Kidney (tissue), 14 donors: ENCODE measurements around the gene OSBPL10. TPM values are rescaled to one million over a fixed set of nuclear protein-coding genes. Genes with fewer than 3 reads are reported as not detected.
"Not testable (repeated sequence)": the region's sequence is repeated elsewhere in the genome, so short reads cannot be mapped to it uniquely, and the experiment has no call there.

ENCODE experiments used
- DNase-seq, 5 donors: peaks; one replicate each; pipeline ENCODE4 v3.0.0-alpha.2; 2013 to 2020
- FAIRE-seq: peaks from 2 replicates; lab custom pipeline; 2012; peaks lifted over from hg19 to GRCh38; lab: Jason Lieb, UNC
- H3K27ac ChIP-seq, 2 donors: one replicate each; pipeline ENCODE4 v1.7.0; 2013; ENCODE audit warnings: low read depth in 2 of 2, low read length in 2 of 2, inconsistent platforms in 1 of 2
- H3K27me3 ChIP-seq: one replicate; pipeline ENCODE4 v1.7.1; 2013; ENCODE audit warnings: low read length, inconsistent platforms; ENCODE audit not compliant: control insufficient read depth, insufficient read depth
- H3K36me3 ChIP-seq, 3 donors: one replicate each; pipeline versions ENCODE4 v1.7.0 to v1.7.1; 2013; ENCODE audit warnings: low read length in 3 of 3, control low read depth in 1 of 3, inconsistent platforms in 1 of 3; ENCODE audit not compliant: insufficient read depth in 3 of 3, control insufficient read depth in 2 of 3
- H3K4me1 ChIP-seq, 3 donors: one replicate each; pipeline versions ENCODE4 v1.7.0 to v1.7.1; 2013; ENCODE audit warnings: low read length in 3 of 3, inconsistent platforms in 1 of 3, low read depth in 1 of 3; ENCODE audit not compliant: control insufficient read depth in 2 of 3, insufficient read depth in 2 of 3
- H3K4me3 ChIP-seq, 3 donors: one replicate each; pipeline versions ENCODE4 v1.7.0 to v1.8.1; 2013; ENCODE audit warnings: low read length in 3 of 3, control low read depth in 1 of 3, inconsistent platforms in 1 of 3
- H3K9ac ChIP-seq, 3 donors: one replicate each; pipeline versions ENCODE4 v1.7.0 to v1.7.1; 2013; ENCODE audit warnings: low read length in 3 of 3, control low read depth in 1 of 3, inconsistent platforms in 1 of 3
- H3K9me3 ChIP-seq, 3 donors: one replicate each; pipeline versions ENCODE4 v1.7.0 to v1.7.1; 2013; ENCODE audit warnings: low read length in 3 of 3, control low read depth in 1 of 3, inconsistent platforms in 1 of 3; ENCODE audit not compliant: control insufficient read depth in 2 of 3, insufficient read depth in 1 of 3
- intact Hi-C: fragments of 100-400 bp; cut with DNase I; formaldehyde crosslinking; loops from one replicate; pipeline ENCODE4 v1.11.1; 2022
- polyA plus RNA-seq: library from polyadenylated mRNA; stranded (reverse); fragments of 350-450 nt; fragmentation: Illumina TruSeq; extraction: RNeasy Lipid Tissue Mini Kit (QIAGEN cat#74804); gene quantifications from one replicate; pipeline ENCODE4 v1.2.3, GENCODE V29; 2014; ENCODE audit warnings: low read depth, low replicate concordance; ENCODE audit not compliant: insufficient read depth
- total RNA-seq: library from RNA; stranded (reverse); fragmentation: NEBNext Ultra II Directional; extraction: Animal tissue kit (Norgen Biotek cat#: 25700); gene quantifications from one replicate; pipeline ENCODE4 v1.2.1, GENCODE V29; 2021
- TF ChIP-seq, protein P1 (sequence below): IDR thresholded peaks from 3 replicates; pipeline ENCODE4 v1.5.1; 2012; ENCODE audit warnings: mild to moderate bottlenecking, moderate library complexity, borderline replicate concordance; ENCODE audit not compliant: insufficient read depth; ENCODE audit errors: extremely low read depth
- donor health status: control.
- donor health status: control.
- donor health status: control.
- donor health status: control.
- donor health status: control.
- donor health status: DM: yes; HTN: yes; CAD: no.
- donor health status: Normal renal cell carcinoma (clear cell type).

The OSBPL10 gene
- total and polyA plus RNA-seq, 2 donors from 2014 or later = 11.8 to 89.3 TPM

DNA sequence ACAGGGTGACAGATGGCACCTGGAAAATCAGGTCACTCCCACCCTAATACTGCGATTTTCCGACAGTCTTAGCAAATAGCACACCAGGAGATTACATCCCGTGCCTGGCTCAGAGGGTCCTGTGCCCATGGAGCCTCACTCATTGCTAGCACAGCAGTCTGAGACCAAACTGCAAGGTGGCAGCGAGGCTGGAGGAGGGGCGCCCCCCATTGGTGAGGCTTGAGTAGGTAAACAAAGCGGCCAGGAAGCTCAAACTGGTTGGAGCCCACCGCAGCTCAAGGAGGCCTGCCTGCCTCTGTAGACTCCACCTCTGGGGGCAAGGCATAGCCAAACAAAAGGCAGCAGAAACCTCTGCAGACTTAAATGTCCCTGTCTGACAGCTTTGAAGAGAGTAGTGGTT, 29.6 kb upstream of the OSBPL10 start:
- DNase-seq, FAIRE-seq, H3K9me3 ChIP-seq, H3K27me3 ChIP-seq, H3K4me1 ChIP-seq, H3K4me3 ChIP-seq, intact Hi-C loops, H3K27ac ChIP-seq, H3K36me3 ChIP-seq, H3K9ac ChIP-seq: not testable (repeated sequence)

DNA sequence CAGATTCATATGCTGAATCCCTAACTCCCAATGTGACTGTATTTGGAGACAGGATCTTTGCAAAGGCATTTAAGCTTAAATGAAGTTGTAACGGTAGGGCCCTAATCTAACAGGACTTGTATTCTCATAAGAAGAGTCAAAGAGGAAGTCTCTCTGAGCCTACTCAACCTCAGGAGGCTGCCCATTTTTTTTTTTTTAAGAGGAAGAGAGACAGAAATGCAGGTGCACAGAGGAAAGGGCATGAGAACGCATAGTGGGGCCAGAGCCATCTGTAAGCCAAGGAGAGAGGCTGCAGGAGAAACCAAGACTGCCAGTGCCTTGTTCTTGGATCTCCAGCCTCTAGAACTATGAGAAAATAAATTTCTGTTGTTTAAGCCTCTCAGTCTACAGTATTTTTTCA, 28.9 kb upstream of the OSBPL10 start:
- H3K4me3 ChIP-seq = no peak overlapping the region
- intact Hi-C loops = no loop called here
- no peaks in the 10 kb centered on the region for H3K36me3 ChIP-seq
- TF ChIP-seq, protein P1, sequence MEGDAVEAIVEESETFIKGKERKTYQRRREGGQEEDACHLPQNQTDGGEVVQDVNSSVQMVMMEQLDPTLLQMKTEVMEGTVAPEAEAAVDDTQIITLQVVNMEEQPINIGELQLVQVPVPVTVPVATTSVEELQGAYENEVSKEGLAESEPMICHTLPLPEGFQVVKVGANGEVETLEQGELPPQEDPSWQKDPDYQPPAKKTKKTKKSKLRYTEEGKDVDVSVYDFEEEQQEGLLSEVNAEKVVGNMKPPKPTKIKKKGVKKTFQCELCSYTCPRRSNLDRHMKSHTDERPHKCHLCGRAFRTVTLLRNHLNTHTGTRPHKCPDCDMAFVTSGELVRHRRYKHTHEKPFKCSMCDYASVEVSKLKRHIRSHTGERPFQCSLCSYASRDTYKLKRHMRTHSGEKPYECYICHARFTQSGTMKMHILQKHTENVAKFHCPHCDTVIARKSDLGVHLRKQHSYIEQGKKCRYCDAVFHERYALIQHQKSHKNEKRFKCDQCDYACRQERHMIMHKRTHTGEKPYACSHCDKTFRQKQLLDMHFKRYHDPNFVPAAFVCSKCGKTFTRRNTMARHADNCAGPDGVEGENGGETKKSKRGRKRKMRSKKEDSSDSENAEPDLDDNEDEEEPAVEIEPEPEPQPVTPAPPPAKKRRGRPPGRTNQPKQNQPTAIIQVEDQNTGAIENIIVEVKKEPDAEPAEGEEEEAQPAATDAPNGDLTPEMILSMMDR = no peak
- no peaks in the 10 kb centered on the region for H3K27me3 ChIP-seq
- no peaks in the 10 kb centered on the region for H3K9me3 ChIP-seq
- DNase-seq = no peak
- H3K9ac ChIP-seq = no peak overlapping the region
- H3K27ac ChIP-seq = no peak overlapping the region
- H3K4me1 ChIP-seq = no peaks in the 10 kb centered on the region
- FAIRE-seq = no peak

DNA sequence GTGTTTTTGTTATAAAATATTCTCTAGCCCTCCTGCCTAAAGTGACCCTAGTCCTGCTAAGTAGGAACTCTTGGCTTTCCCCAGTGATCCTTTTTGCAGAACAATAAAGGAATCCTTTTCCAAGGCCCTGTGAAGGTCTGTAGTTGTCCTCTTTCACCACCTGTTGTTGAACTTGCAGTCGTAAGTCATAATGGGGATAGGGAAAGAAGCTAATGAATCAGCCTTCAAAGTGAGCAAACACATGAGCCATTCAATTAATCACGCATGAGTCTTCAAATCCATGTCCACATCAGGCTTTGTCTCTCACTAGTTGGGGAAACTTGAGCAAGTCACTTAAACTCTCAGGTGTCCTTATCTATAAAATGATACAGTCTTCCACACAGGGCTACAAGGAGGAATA, 28.0 kb upstream of the OSBPL10 start:
- DNase-seq (no peak), FAIRE-seq (no peak)
- TF ChIP-seq, protein P1 = no peak
- H3K9me3 ChIP-seq = no peaks in the 10 kb centered on the region
- H3K4me1 ChIP-seq = no peaks in the 10 kb centered on the region
- no peaks in the 10 kb centered on the region for H3K36me3 ChIP-seq
- H3K9ac ChIP-seq = no peak overlapping the region
- H3K27me3 ChIP-seq = no peaks in the 10 kb centered on the region
- no peak overlapping the region for H3K27ac ChIP-seq
- intact Hi-C loops = no loop called here
- no peak overlapping the region for H3K4me3 ChIP-seq

DNA sequence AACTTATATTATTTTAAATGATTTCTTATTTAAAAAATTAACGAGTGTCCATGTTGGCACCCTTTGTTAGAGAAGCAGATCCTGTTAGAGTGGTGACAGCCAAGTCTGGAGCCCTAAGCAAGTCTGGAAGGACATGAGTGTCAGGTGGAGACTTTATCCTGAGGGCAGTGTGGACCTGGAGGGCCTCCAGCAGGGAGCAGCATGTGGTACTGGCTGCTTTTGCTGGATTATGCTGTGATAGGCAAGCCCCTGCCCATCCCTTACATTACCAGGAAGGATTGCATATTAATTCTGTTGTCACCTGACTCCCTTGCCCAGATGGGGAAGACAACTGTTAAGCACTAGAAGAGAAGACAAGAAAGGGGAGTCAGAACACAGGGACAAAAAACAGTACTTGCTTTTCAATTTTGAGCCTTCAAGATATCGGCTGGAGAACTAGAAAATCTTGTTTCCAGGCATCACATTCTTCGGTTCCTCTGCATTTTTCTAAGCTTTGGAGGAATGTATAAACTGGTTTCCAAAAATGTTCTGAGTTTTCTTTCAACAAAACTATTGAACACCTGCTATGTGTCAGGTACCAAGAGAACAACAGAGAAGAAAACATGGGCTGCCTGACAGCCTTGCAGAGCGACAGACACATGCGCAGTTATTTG, 23.2 kb upstream of the OSBPL10 start:
- Histone ChIP-seq H3K27ac (no peak overlapping the region), H3K9ac (no peak overlapping the region), H3K4me3 (no peak overlapping the region), H3K36me3 (no peaks in the 10 kb centered on the region), H3K4me1 (no peaks in the 10 kb centered on the region), H3K9me3 (no peaks in the 10 kb centered on the region), H3K27me3 (no peaks in the 10 kb centered on the region)
- TF ChIP-seq, protein P1 = no peak
- FAIRE-seq = no peak
- intact Hi-C loops = no loop called here
- peak in 2 of 5 donors; percentile 11 to 19 for DNase-seq
